Ecto neural progenitor cell (in vitro differentiated cells): ENCODE results near the gene UGT2B10.

Experiments used
- DNase-seq: peaks from one replicate; pipeline ENCODE4 v3.0.0-alpha.2; 2018; ENCODE audit warnings: low spot score

Gene UGT2B10

DNA sequence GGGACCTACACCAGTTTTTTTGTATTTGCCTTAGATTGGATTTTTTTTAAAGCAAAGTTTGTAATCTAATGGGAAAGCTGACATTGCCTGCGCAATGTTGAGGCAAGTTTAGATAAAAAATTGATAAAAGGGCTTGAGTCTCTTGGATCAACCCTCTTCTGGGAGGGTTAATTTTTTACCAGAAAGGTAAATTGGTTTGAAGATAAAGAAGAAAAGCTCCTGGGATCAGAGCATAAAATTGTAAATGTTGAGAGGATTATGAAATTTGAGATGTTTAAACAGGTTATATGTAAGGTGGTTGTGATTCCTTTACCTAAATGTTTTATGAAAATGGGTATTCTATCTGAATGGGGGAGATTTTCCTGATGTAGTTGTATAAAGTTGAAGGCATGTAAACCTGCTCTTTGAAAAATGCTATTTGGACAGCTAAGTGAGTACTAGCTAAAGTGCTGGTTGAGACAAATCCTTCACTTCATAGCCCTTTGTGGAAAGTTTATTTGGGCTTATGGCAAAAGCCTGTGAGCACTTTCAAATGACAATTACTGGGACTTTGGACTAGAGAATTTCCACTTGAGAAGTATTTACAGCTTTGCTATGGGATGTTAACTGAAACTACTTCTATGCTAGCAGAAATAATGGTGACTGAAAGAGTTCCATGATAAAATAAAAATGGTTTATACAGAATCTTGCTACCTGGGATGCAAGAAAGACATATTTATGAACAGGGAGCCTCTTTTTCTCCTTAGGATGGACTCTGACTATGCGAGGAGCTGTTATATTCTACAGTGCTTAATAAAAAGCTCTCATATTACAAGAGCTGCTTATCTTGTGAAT lies 56.2 kb downstream of the UGT2B10 start:
- DNase-seq, result no peak

DNA sequence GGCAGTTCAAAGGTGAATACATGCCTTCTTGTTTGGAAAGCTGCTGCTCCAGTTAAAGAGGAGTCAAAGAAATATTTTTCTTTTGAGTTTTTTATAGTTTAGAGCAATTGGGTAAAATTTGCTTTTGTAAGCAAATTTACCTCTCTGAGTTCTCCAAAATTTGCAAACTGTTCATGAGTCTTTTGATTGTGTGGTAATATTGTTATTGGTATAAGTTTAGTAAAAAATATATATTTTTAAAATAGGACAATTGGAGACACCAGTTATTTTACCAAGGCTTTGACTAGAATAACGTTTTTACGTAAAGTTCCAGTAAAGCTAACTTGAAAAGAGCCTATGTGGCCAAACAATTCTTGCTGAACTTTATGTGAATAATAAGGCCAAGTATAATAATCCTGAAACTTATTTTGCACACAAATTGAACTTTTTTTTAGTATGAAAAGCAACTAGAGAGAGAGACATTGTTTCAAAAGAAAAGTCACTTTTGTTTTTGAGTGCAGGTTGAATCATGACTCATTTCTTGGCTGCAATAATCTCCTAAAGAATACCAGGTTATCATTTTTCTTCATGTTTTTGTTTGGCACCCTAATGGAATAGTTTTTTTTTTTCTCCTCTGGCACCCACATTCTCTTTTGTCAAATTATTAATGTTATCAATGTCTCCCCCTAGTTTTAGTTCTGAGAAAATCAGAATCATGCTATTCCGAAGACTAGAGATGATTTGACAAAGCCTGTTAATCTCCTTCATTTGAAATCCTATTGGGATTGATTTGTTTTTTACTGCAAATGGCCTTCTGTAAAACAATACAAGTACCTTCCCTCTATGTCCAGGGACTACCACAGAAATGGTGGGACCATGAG lies 57.1 kb downstream of the UGT2B10 start:
- no peak for DNase-seq

DNA sequence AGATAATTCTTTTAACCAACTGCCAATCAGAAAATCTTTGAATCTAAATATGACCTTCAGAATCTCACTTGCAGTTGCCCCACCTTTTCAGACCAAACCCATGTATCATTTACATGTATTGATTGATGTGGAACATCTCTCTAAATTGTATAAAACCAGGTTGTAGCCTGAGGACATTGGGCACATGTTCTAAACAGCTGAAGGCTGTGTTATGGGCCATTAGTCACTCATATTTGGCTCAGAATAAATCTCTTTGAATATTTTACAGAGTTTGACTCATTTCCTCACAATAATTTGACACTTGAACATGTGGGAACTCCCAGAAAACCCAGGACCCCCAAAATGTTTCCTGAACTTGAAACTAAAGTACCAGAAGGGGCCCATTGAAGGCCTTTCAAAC lies 58.7 kb downstream of the UGT2B10 start:
- DNase-seq, result no peak

DNA sequence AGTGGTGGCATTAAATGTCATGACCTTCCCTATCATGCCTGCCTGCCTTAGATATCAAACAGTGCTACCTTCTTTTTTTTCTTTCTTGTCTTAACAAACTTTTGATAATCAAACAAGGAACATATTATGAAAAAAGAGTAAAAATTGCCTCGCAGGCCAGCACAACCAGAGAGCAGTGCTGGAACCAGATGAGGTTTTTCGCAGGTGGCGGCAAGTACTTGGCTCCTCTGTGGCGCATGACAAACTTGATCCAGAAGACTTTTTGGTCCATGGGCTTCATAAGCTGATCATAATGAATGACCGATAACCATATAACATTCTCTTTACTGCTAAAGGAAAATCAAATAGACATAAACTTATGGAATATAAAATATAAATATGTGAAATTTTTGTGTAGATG lies 61.8 kb downstream of the UGT2B10 start:
- DNase-seq, result no peak

DNA sequence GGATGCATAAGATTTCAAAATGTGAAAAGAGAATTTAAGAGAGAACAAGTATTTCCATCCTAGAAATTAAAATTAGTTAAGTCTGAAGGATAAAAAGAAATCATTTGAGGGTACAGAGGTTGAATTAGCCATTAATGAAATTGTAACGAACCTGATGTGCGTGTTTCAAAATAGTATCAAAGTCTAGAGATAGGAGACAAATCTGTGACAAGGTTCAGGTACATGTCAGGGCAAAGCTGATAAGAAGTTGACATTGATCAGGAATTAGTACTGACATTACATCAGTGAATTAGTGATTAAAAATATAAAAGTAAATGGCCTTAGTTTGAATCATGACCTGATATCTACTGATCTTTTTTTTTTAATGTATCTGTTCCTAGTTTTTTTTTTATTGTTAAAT lies 62.3 kb downstream of the UGT2B10 start:
- DNase-seq, result no peak
